PC-9 (cell line): ENCODE measurements around the gene UTP15. TPM values are rescaled to one million over a fixed set of nuclear protein-coding genes. Genes with fewer than 3 reads are reported as not detected.

Source experiments
- BruUV-seq: library from RNA; stranded (reverse); fragments of 400-500 nt; replicated peaks from 2 replicates; lab custom pipeline; 2021; lab: Mats Ljungman, UMichigan
- CTCF ChIA-PET: fragments of 300-600 bp; sonication (Branson Sonifier 250); formaldehyde crosslinking; loops from one replicate; lab custom pipeline; 2022; ENCODE audit warnings: antibody characterized with exemption; lab: Charles Lee
- POLR2A ChIA-PET: fragments of 300-600 bp; sonication (Branson Sonifier 250); formaldehyde crosslinking; loops from one replicate; lab custom pipeline; 2022; ENCODE audit warnings: antibody characterized with exemption; ENCODE audit not compliant: unreplicated experiment; lab: Charles Lee
- DNase-seq, 2 experiments: peaks; one replicate each; pipeline versions ENCODE4 v3.0.0 to v3.0.0-alpha.2; 2015 to 2022; ENCODE audit warnings: mixed read lengths in 1 of 2
- H2AFZ ChIP-seq: fragments of 200-600 bp; sonication (generic); 2 replicates; pipeline ENCODE4 v1.8.1; 2017; ENCODE audit warnings: antibody characterized with exemption
- H3F3A ChIP-seq: fragments of 200-600 bp; sonication (generic); 2 replicates; pipeline ENCODE4 v1.8.1; 2017; ENCODE audit warnings: antibody characterized with exemption, mild to moderate bottlenecking, low read depth; ENCODE audit not compliant: insufficient read depth
- H3K27ac ChIP-seq: fragments of 200-600 bp; sonication (generic); 2 replicates; pipeline ENCODE4 v1.6.1; 2016; ENCODE audit warnings: mixed run types
- H3K27me3 ChIP-seq: fragments of 200-600 bp; sonication (generic); 2 replicates; pipeline ENCODE4 v1.6.1; 2016; ENCODE audit warnings: low read depth, mixed run types; ENCODE audit not compliant: insufficient read depth
- H3K36me3 ChIP-seq: fragments of 200-600 bp; sonication (generic); 2 replicates; pipeline ENCODE4 v1.6.1; 2016; ENCODE audit warnings: low read depth, mixed run types
- H3K4me1 ChIP-seq: fragments of 200-600 bp; sonication (generic); replicated peaks from 2 replicates; pipeline ENCODE4 v1.6.1; 2016; ENCODE audit warnings: mixed run types; ENCODE audit not compliant: insufficient read depth
- H3K4me2 ChIP-seq: fragments of 200-600 bp; sonication (generic); 2 replicates; pipeline ENCODE4 v1.6.1; 2017; ENCODE audit warnings: mixed run types
- H3K4me3 ChIP-seq: fragments of 200-600 bp; sonication (generic); 2 replicates; pipeline ENCODE4 v1.6.1; 2016; ENCODE audit warnings: mixed run types
- H3K79me2 ChIP-seq: fragments of 200-600 bp; sonication (generic); 2 replicates; pipeline ENCODE4 v1.6.1; 2017; ENCODE audit warnings: low read depth, mixed run types
- H3K9me2 ChIP-seq: fragments of 200-600 bp; sonication (generic); 2 replicates; pipeline ENCODE4 v1.8.1; 2017; ENCODE audit warnings: mild to moderate bottlenecking; ENCODE audit not compliant: insufficient read depth
- H3K9me3 ChIP-seq: fragments of 200-600 bp; sonication (generic); 2 replicates; pipeline ENCODE4 v1.8.1; 2016; ENCODE audit warnings: low read depth; ENCODE audit not compliant: insufficient read depth
- H4K20me1 ChIP-seq: fragments of 200-600 bp; sonication (generic); 2 replicates; pipeline ENCODE4 v1.8.1; 2017; ENCODE audit not compliant: insufficient read depth
- EZH2 ChIP-seq: fragments of 200-600 bp; sonication (generic); IDR thresholded peaks from 2 replicates; pipeline ENCODE4 v1.8.0; 2017; ENCODE audit warnings: antibody characterized with exemption, low read depth
- intact Hi-C: fragments of 100-400 bp; cut with micrococcal nuclease; formaldehyde crosslinking; loops from one replicate; pipeline ENCODE4 v1.10.0; 2022; ENCODE audit not compliant: unreplicated experiment
- total RNA-seq: library from RNA; stranded (reverse); gene quantifications from 2 replicates; pipeline ENCODE4 v1.2.3, GENCODE V29; 2021
- TF ChIP-seq, protein P1 (sequence below): fragments of 200-600 bp; sonication (generic); conservative IDR thresholded peaks from 2 replicates; pipeline ENCODE4 v1.6.1; 2017; ENCODE audit warnings: mixed run types, antibody characterized with exemption, mild to moderate bottlenecking, moderate library complexity

UTP15 gene
- total RNA-seq, 1 experiment from 2014 or later: 19.4 TPM

DNA sequence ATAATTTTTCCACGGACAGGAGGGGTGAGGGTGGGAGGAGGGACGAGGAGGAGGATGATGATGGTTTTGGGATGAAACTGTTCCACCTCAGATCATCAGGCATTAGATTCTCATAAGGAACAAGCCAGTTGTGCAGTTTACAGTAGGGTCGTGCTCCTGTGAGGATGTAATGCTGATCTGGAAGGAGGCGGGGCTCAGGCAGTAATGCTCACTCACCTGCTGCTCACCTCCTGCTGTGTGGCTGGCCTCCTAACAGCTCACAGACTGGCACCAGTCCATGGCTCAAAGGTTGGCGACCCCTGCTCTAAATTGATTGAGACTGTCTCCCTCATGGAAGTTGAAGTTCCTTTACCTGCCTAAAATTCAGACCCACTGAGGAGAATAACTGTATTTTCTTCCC lies 33.3 kb upstream of the UTP15 start:
- no peak for TF ChIP-seq EZH2
- TF ChIP-seq, protein P1, sequence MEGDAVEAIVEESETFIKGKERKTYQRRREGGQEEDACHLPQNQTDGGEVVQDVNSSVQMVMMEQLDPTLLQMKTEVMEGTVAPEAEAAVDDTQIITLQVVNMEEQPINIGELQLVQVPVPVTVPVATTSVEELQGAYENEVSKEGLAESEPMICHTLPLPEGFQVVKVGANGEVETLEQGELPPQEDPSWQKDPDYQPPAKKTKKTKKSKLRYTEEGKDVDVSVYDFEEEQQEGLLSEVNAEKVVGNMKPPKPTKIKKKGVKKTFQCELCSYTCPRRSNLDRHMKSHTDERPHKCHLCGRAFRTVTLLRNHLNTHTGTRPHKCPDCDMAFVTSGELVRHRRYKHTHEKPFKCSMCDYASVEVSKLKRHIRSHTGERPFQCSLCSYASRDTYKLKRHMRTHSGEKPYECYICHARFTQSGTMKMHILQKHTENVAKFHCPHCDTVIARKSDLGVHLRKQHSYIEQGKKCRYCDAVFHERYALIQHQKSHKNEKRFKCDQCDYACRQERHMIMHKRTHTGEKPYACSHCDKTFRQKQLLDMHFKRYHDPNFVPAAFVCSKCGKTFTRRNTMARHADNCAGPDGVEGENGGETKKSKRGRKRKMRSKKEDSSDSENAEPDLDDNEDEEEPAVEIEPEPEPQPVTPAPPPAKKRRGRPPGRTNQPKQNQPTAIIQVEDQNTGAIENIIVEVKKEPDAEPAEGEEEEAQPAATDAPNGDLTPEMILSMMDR: no peak
- POLR2A ChIA-PET: no interaction called here
- Histone ChIP-seq H3K4me3 (no peak overlapping the region), H3K27me3 (no peaks in the 10 kb centered on the region), H3K9me2 (no peaks in the 10 kb centered on the region), H3K4me2 (no peak overlapping the region), H3K36me3 (no peaks in the 10 kb centered on the region), H3F3A (no peaks in the 10 kb centered on the region; the same call in 1 of the 2 replicates), H3K79me2 (no peaks in the 10 kb centered on the region), H3K9me3 (0 out of 2 replicates have a peak, but pooled peaks cover 3% of the 10 kb centered on the region), H3K27ac (no peak overlapping the region), H4K20me1 (no peaks in the 10 kb centered on the region), H3K4me1 (0 out of 2 replicates have a peak, but pooled peaks cover 5% of the 10 kb centered on the region), H2AFZ (no peak overlapping the region)
- no TSS peak for BruUV-seq
- CTCF ChIA-PET: no interaction called here
- intact Hi-C loops: no loop called here
- DNase-seq: no peak

DNA sequence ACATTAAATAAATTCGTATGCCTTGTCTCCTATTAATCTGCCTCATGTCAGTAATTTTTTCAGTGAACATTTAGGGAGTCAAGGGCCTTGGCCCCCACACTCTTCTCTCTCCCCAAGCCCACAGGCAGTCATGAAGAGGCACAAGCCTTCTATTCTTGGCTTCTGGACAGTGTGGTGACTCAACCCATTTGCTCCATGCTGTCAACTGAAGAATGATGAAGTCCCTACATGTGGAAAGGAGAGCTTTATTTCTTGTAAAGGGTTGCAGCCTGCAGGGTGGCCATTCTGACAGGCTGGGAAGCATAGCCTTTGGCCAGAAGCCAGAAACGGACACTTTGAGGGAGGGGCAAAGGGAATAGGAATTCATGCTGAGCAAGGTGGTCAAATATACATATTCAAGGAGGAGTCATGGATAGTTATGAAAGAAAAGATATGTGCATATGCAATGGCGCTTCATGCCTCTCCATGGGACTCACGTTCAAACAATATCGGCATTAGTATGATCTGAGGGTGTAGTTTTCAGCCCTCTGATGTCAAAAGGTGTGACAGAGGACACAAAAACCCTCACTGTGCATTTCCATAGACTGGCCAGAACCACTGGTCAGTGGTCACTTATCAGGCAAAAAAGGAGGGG lies 31.4 kb upstream of the UTP15 start:
- Histone ChIP-seq H3K36me3 (no peaks in the 10 kb centered on the region), H3K9me2 (no peaks in the 10 kb centered on the region), H3K4me1 (0 out of 2 replicates have a peak, but pooled peaks cover 5% of the 10 kb centered on the region), H3F3A (no peaks in the 10 kb centered on the region; the same call in 1 of the 2 replicates), H3K79me2 (no peaks in the 10 kb centered on the region), H3K27ac (no peak overlapping the region), H3K9me3 (0 out of 2 replicates have a peak, but pooled peaks cover 3% of the 10 kb centered on the region), H3K4me2 (no peak overlapping the region), H4K20me1 (no peaks in the 10 kb centered on the region), H3K4me3 (no peak overlapping the region), H3K27me3 (no peaks in the 10 kb centered on the region), H2AFZ (no peak overlapping the region)
- DNase-seq: no peak
- POLR2A ChIA-PET: no interaction called here
- intact Hi-C loops: no loop called here
- CTCF ChIA-PET: no interaction called here
- TF ChIP-seq, protein P1: no peak
- no peak for TF ChIP-seq EZH2
- no TSS peak for BruUV-seq

DNA sequence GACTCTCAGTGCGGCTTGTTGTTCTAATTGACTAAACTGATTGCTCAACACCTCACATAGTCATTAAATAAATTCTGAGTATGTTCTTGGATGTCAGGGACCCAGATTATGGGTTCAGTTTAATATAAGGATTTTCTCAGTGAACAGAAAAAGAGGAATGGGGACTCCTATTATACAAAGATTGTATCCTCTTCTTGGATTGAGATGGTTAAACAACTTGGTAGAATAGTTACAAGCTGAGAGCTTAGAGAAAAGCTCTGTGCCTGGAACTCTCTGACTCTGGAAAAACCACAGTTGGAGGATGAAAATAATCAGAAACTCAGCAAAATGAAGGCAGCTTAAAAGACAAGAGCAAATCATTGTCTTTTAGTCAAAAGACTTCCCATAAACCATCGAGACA lies 30.6 kb upstream of the UTP15 start:
- no peaks in the 10 kb centered on the region for H3K9me2 ChIP-seq
- H3K36me3 ChIP-seq: no peaks in the 10 kb centered on the region
- peaks cover 13% of the 10 kb centered on the region for H3K4me1 ChIP-seq
- no peaks in the 10 kb centered on the region for H3K27me3 ChIP-seq
- H3K79me2 ChIP-seq: no peaks in the 10 kb centered on the region
- TF ChIP-seq, protein P1: no peak
- no peak for TF ChIP-seq EZH2
- no TSS peak for BruUV-seq
- intact Hi-C loops: no loop called here
- POLR2A ChIA-PET: no interaction called here
- no peak overlapping the region for H3K27ac ChIP-seq
- H2AFZ ChIP-seq: no peak overlapping the region
- H3K9me3 ChIP-seq: 0 out of 2 replicates have a peak, but pooled peaks cover 3% of the 10 kb centered on the region
- H3K4me2 ChIP-seq: no peak overlapping the region
- H3K4me3 ChIP-seq: no peak overlapping the region
- H4K20me1 ChIP-seq: no peaks in the 10 kb centered on the region
- CTCF ChIA-PET: no interaction called here
- no peak for DNase-seq
- H3F3A ChIP-seq: peaks cover 8% of the 10 kb centered on the region
